ENCODE data around the gene CAPSL. TPM values are rescaled to one million over a fixed set of nuclear protein-coding genes. Genes with fewer than 3 reads are reported as not detected.

CAPSL gene
- total RNA-seq, 1 experiment from 2014 or later, result not detected

DNA sequence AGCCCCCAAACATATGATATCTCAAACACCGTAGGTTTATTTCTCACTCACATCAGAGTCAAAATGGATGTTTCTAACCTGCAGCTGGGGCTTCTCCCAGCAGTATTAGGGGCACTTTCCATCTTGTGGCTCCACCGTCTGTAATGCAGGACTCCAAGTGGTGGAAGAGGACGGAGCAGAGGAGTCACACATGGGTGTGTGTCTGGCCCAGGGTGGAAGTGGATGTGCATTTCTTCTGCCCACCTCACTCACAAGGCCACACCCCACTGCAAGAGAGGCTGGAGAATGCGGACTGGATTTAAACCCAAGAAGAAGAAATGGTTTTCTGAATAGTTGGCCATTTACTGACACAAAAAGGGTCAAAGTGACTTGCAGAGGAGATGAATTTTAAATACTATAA is 67.8 kb downstream of the CAPSL start:
- Histone ChIP-seq H3K4me1 (replicated peaks; ENCODE audit: insufficient read depth) (no peaks in the 10 kb centered on the region), H2AFZ (no peak overlapping the region), H4K20me1 (ENCODE audit: insufficient read depth) (no peaks in the 10 kb centered on the region), H3K79me2 (ENCODE audit: low read depth) (no peaks in the 10 kb centered on the region), H3K27me3 (ENCODE audit: insufficient read depth, low read depth) (no peaks in the 10 kb centered on the region), H3K27ac (no peak overlapping the region), H3K9me3 (ENCODE audit: insufficient read depth, low read depth) (no peaks in the 10 kb centered on the region), H3K4me2 (no peak overlapping the region), H3K36me3 (ENCODE audit: low read depth) (no peaks in the 10 kb centered on the region), H3F3A (ENCODE audit: insufficient read depth, low read depth) (no peaks in the 10 kb centered on the region), H3K9me2 (ENCODE audit: insufficient read depth) (no peaks in the 10 kb centered on the region), H3K4me3 (no peak overlapping the region)
- DNase-seq, result no peak
- ChIA-PET CTCF (no interaction called here), POLR2A (ENCODE audit: unreplicated experiment) (no interaction called here)
- no peak for TF ChIP-seq CTCF (conservative IDR thresholded peaks at IDR 0.05)
- TF ChIP-seq EZH2 (IDR thresholded peaks at IDR 0.05; ENCODE audit: low read depth), result no peak
- no TSS peak for BruUV-seq (replicated peaks)
- intact Hi-C loops (cut with micrococcal nuclease; ENCODE audit: unreplicated experiment), result no loop called here

DNA sequence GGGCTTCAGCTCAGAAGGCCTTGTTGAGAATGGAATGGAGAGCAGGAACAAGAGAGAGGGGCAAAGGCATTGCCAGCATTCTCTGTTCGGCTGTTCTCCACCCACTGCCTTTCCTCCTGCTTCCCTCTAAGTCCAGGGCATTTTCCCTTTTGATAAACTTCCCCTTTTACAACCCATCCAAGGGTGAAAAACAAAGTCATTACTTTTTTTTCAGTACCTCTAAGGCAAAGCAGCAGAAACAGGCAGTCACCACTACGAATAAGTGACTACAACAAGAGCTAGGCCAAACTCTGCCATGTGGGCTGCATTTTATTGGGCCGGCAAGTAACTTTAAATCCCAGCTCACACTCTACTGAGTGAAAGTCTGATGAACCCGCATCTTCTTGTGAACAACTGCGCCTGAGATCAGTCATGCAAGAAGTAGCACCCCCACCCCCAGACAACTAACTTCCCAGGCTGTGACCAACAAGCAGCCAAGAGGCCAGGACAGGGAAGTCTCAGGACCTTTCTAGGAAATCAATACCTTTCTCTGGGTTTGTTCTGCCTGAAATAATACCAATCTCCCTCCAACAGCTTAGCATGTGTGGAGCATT is 68.6 kb downstream of the CAPSL start:
- Histone ChIP-seq H3K27ac (no peak overlapping the region), H3K27me3 (ENCODE audit: insufficient read depth, low read depth) (no peaks in the 10 kb centered on the region), H2AFZ (no peak overlapping the region), H3K4me2 (no peak overlapping the region), H3K9me2 (ENCODE audit: insufficient read depth) (no peaks in the 10 kb centered on the region), H3K4me1 (replicated peaks; ENCODE audit: insufficient read depth) (no peaks in the 10 kb centered on the region), H4K20me1 (ENCODE audit: insufficient read depth) (no peaks in the 10 kb centered on the region), H3K9me3 (ENCODE audit: insufficient read depth, low read depth) (no peaks in the 10 kb centered on the region), H3K36me3 (ENCODE audit: low read depth) (no peaks in the 10 kb centered on the region), H3K4me3 (no peak overlapping the region), H3F3A (ENCODE audit: insufficient read depth, low read depth) (no peaks in the 10 kb centered on the region), H3K79me2 (ENCODE audit: low read depth) (no peaks in the 10 kb centered on the region)
- no peak for DNase-seq
- TF ChIP-seq EZH2 (IDR thresholded peaks at IDR 0.05; ENCODE audit: low read depth) (no peak), CTCF (conservative IDR thresholded peaks at IDR 0.05) (no peak)
- ChIA-PET CTCF (no interaction called here), POLR2A (ENCODE audit: unreplicated experiment) (no interaction called here)
- BruUV-seq (replicated peaks), result no TSS peak
- intact Hi-C loops (cut with micrococcal nuclease; ENCODE audit: unreplicated experiment), result no loop called here

- no peaks in the 10 kb centered on the region for H4K20me1 ChIP-seq (ENCODE audit: insufficient read depth)
- H3K4me1 ChIP-seq (replicated peaks; ENCODE audit: insufficient read depth), result peaks cover 10% of the 10 kb centered on the region
- no peak overlapping the region for H2AFZ ChIP-seq
- H3K4me3 ChIP-seq, result no peak overlapping the region
- intact Hi-C loops (cut with micrococcal nuclease; ENCODE audit: unreplicated experiment), result no loop called here
- no peak for DNase-seq
- no TSS peak for BruUV-seq (replicated peaks)
- H3K9me3 ChIP-seq (ENCODE audit: insufficient read depth, low read depth), result peaks cover 9% of the 10 kb centered on the region; the same call in 1 of the 2 replicates
- ChIA-PET POLR2A (ENCODE audit: unreplicated experiment) (no interaction called here), CTCF (no interaction called here)
- H3K27ac ChIP-seq, result no peak overlapping the region
- TF ChIP-seq CTCF (conservative IDR thresholded peaks at IDR 0.05) (no peak), EZH2 (IDR thresholded peaks at IDR 0.05; ENCODE audit: low read depth) (no peak)
- no peaks in the 10 kb centered on the region for H3F3A ChIP-seq (ENCODE audit: insufficient read depth, low read depth)
- H3K4me2 ChIP-seq, result no peak overlapping the region
- no peaks in the 10 kb centered on the region for H3K9me2 ChIP-seq (ENCODE audit: insufficient read depth)
- H3K36me3 ChIP-seq (ENCODE audit: low read depth), result no peaks in the 10 kb centered on the region
- no peaks in the 10 kb centered on the region for H3K79me2 ChIP-seq (ENCODE audit: low read depth)
- no peaks in the 10 kb centered on the region for H3K27me3 ChIP-seq (ENCODE audit: insufficient read depth, low read depth)
These were observed 70.4 kb downstream of the CAPSL start for GRCh38 chr5:35867998-35868397.

Data from PC-9 (cell line).